SK-N-SH (cell line): ENCODE measurements around the gene TMEM218.

ENCODE experiments used
- CHD2 ChIP-seq: fragments of 150-350 bp; IDR thresholded peaks from 2 replicates; pipeline ENCODE4 v1.6.1; 2018; ENCODE audit warnings: low read length; ENCODE audit not compliant: partially characterized antibody
- CTCF ChIP-seq: fragments of 200-600 bp; sonication (generic); IDR thresholded peaks from 2 replicates; pipeline ENCODE4 v1.6.1; 2017; ENCODE audit warnings: antibody characterized with exemption, mild to moderate bottlenecking, moderate library complexity
- EZH2phosphoT487 ChIP-seq: fragments of 200-600 bp; sonication (generic); IDR thresholded peaks from 2 replicates; pipeline ENCODE4 v1.6.1; 2017; ENCODE audit warnings: low read depth, mixed run types, mild to moderate bottlenecking, antibody characterized with exemption, moderate library complexity, borderline replicate concordance
- MAX ChIP-seq: IDR thresholded peaks from 2 replicates; pipeline ENCODE4 v1.4.0; 2012; ENCODE audit warnings: low read depth
- POLR2AphosphoS5 ChIP-seq: IDR thresholded peaks from 2 replicates; pipeline ENCODE4 v1.6.1; 2012; ENCODE audit warnings: low read depth, low read length
- REST ChIP-seq: IDR thresholded peaks from 2 replicates; pipeline ENCODE4 v1.6.1; 2012; ENCODE audit warnings: mild to moderate bottlenecking, low read depth, low read length, moderate library complexity
- SIN3A ChIP-seq: IDR thresholded peaks from 2 replicates; pipeline ENCODE4 v1.6.1; 2012; ENCODE audit warnings: low read depth, mild to moderate bottlenecking, low read length, moderate library complexity, borderline replicate concordance
- TAF1 ChIP-seq: IDR thresholded peaks from 2 replicates; pipeline ENCODE4 v1.6.1; 2012; ENCODE audit warnings: low read depth, mild to moderate bottlenecking, low read length, moderate library complexity, borderline replicate concordance
- TEAD4 ChIP-seq: IDR thresholded peaks from 2 replicates; pipeline ENCODE4 v1.4.0; 2012; ENCODE audit warnings: mild to moderate bottlenecking, borderline replicate concordance; ENCODE audit not compliant: insufficient read depth
- USF2 ChIP-seq: fragments of 150-350 bp; IDR thresholded peaks from 2 replicates; pipeline ENCODE4 v1.6.1; 2017; ENCODE audit warnings: antibody characterized with exemption, low read length, low read depth, borderline replicate concordance

- TF ChIP-seq CTCF (no peak), EZH2phosphoT487 (no peak), USF2 (no peak), POLR2AphosphoS5 (no peak), TEAD4 (no peak), REST (no peak), TAF1 (no peak), SIN3A (no peak), CHD2 (no peak), MAX (no peak)
Observed at GRCh38 chr11:125138966-125139365, 27.5 kb upstream of the TMEM218 start.
